Right ventricle myocardium superior (tissue), 1 donor: ENCODE measurements around the gene TPST2. TPM values are rescaled to one million over a fixed set of nuclear protein-coding genes. Genes with fewer than 3 reads are reported as not detected.
A peak's percentile ranks its signal among the peaks of the same experiment; 100 is the strongest.
"Not testable (repeated sequence)": the region's sequence is repeated elsewhere in the genome, so short reads cannot be mapped to it uniquely, and the experiment has no call there.

Experiments
- ATAC-seq: fragments of 200-7000 bp; cut with Tn5 transposase; one replicate; pipeline ENCODE4 v1.9.1; 2020; ENCODE audit warnings: mild to moderate bottlenecking; ENCODE audit not compliant: poor library complexity
- DNase-seq: peaks from one replicate; pipeline ENCODE4 v3.0.0-alpha.2; 2020
- intact Hi-C: fragments of 100-400 bp; cut with DNase I; formaldehyde crosslinking; loops from one replicate; pipeline ENCODE4 v1.11.2; 2022
- total RNA-seq: library from RNA; stranded (reverse); fragmentation: NEBNext Ultra II Directional; extraction: Animal tissue kit (Norgen Biotek cat#: 25700); gene quantifications from one replicate; pipeline ENCODE4 v1.2.1, GENCODE V29; 2021
- donor health status: DM: no; HTN: yes; CAD: no; lungs with severe emphysema.

Gene TPST2
- total RNA-seq, 1 donor from 2014 or later: 30.1 TPM

GRCh38 chr22:26614322-26614721 lies 24.4 kb upstream of the TPST2 start:
- DNase-seq (no peak), ATAC-seq (no peak)
- intact Hi-C loops: no loop called here

- ATAC-seq, DNase-seq, intact Hi-C loops: not testable (repeated sequence)
Measured at GRCh38 chr22:26613753-26614152, 23.8 kb upstream of the TPST2 start.

GRCh38 chr22:26612652-26613051 lies 22.7 kb upstream of the TPST2 start:
- ATAC-seq (no peak), DNase-seq (no peak)
- intact Hi-C loops: no loop called here

- DNase-seq (no peak), ATAC-seq (no peak)
- intact Hi-C loops: no loop called here
Measured at GRCh38 chr22:26610996-26611395, 21.1 kb upstream of the TPST2 start.

- intact Hi-C loops: no loop called here
- ATAC-seq (peak; percentile 31), DNase-seq (no peak)
Measured at GRCh38 chr22:26610072-26610958, 20.4 kb upstream of the TPST2 start.

- DNase-seq: no peak
- intact Hi-C loops: no loop called here
- no peak for ATAC-seq
Measured at GRCh38 chr22:26609287-26609686, 19.4 kb upstream of the TPST2 start.

GRCh38 chr22:26608129-26608528 lies 18.2 kb upstream of the TPST2 start:
- intact Hi-C loops: no loop called here
- DNase-seq (no peak), ATAC-seq (no peak)

- intact Hi-C loops: no loop called here
Measured at GRCh38 chr22:26606611-26607010, 16.7 kb upstream of the TPST2 start.

GRCh38 chr22:26604368-26604767 lies 14.4 kb upstream of the TPST2 start:
- intact Hi-C loops: no loop called here
- DNase-seq: no peak

More at GRCh38 chr22:26606611-26607010, 16.7 kb upstream of the TPST2 start:
- ATAC-seq (no peak), DNase-seq (no peak)

GRCh38 chr22:26602127-26602526 lies 12.2 kb upstream of the TPST2 start:
- ATAC-seq: no peak
- intact Hi-C loops: no loop called here
- DNase-seq: no peak

More at GRCh38 chr22:26604368-26604767, 14.4 kb upstream of the TPST2 start:
- no peak for ATAC-seq

GRCh38 chr22:26601726-26602125 lies 11.8 kb upstream of the TPST2 start:
- intact Hi-C loops: no loop called here
- no peak for ATAC-seq
- no peak for DNase-seq

GRCh38 chr22:26599505-26599904 lies 9.6 kb upstream of the TPST2 start:
- ATAC-seq (no peak), DNase-seq (no peak)
- intact Hi-C loops: no loop called here

- ATAC-seq (no peak), DNase-seq (no peak)
- intact Hi-C loops: no loop called here
Measured at GRCh38 chr22:26597480-26597879, 7.5 kb upstream of the TPST2 start.

GRCh38 chr22:26597026-26597425 lies 7.1 kb upstream of the TPST2 start:
- DNase-seq: no peak
- ATAC-seq: no peak
- intact Hi-C loops: no loop called here

GRCh38 chr22:26593763-26594162 lies 3.8 kb upstream of the TPST2 start:
- intact Hi-C loops: loop anchor here (5.0 kb wide), 2 partner anchors 81 to 111 kb away; partner anchors contain the start of genes HPS4, SRRD and TFIP11
- no peak for ATAC-seq
- no peak for DNase-seq

- DNase-seq: no peak
- intact Hi-C loops: loop anchor here (5.0 kb wide), 2 partner anchors 80 to 110 kb away; partner anchors contain the start of genes HPS4, SRRD and TFIP11
- ATAC-seq: no peak
Measured at GRCh38 chr22:26592421-26592891, 2.5 kb upstream of the TPST2 start.

GRCh38 chr22:26589367-26589844 lies 526 bp downstream of the TPST2 start:
- intact Hi-C loops: no loop called here
- ATAC-seq: peak; percentile 29
- peak; percentile 63 for DNase-seq

- intact Hi-C loops: no loop called here
- ATAC-seq: no peak
- no peak for DNase-seq
Measured at GRCh38 chr22:26588729-26589366, 1.1 kb downstream of the TPST2 start.

- no peak for ATAC-seq
- no peak for DNase-seq
- intact Hi-C loops: no loop called here
Measured at GRCh38 chr22:26587991-26588613, 1.8 kb downstream of the TPST2 start.
